Activated CD4-positive, alpha-beta memory T cell treated with anti-CD3 and anti-CD28 coated beads, Interleukin-2, amount 10 ng/mL, durations not matched to agents 7 days and 5 days (primary cell): ENCODE data around the gene EIF1. TPM values are rescaled to one million over a fixed set of nuclear protein-coding genes. Genes with fewer than 3 reads are reported as not detected.
"Not testable (repeated sequence)": the region's sequence is repeated elsewhere in the genome, so short reads cannot be mapped to it uniquely, and the experiment has no call there.

Experiments
- CTCF ChIA-PET: fragments of 350-600 bp; sonication (Branson Sonifier 250); formaldehyde crosslinking; loops from one replicate; lab custom pipeline; 2021; ENCODE audit warnings: antibody characterized with exemption, inconsistent platforms; lab: Charles Lee
- POLR2A ChIA-PET: fragments of 350-600 bp; sonication (Branson Sonifier 250); formaldehyde crosslinking; loops from one replicate; lab custom pipeline; 2021; ENCODE audit warnings: antibody characterized with exemption; lab: Charles Lee
- DNase-seq: peaks from one replicate; pipeline ENCODE4 v3.0.0-alpha.2; 2020
- H3K27ac Mint-ChIP-seq: one replicate; pipeline ENCODE4 v1.8.0; 2021; ENCODE audit warnings: mild to moderate bottlenecking, mixed read lengths
- H3K27me3 Mint-ChIP-seq: one replicate; pipeline ENCODE4 v1.8.0; 2021; ENCODE audit warnings: mixed read lengths
- H3K36me3 Mint-ChIP-seq: one replicate; pipeline ENCODE4 v1.8.0; 2021; ENCODE audit warnings: low read depth, mixed read lengths
- H3K4me1 Mint-ChIP-seq: one replicate; pipeline ENCODE4 v1.8.0; 2021; ENCODE audit warnings: mixed read lengths
- H3K4me3 Mint-ChIP-seq: one replicate; pipeline ENCODE4 v1.8.0; 2021; ENCODE audit warnings: mild to moderate bottlenecking, mixed read lengths
- H3K9me3 Mint-ChIP-seq: one replicate; pipeline ENCODE4 v1.8.0; 2021; ENCODE audit warnings: mixed read lengths
- total RNA-seq, 2 experiments: library from RNA; stranded (reverse); gene quantifications; one replicate each; pipeline ENCODE4 v1.2.3, GENCODE V29; 2021

The EIF1 gene
- total RNA-seq, 2 experiments from 2014 or later: 933 to 950 TPM

- peaks cover 4% of the 10 kb centered on the region for H3K36me3 Mint-ChIP-seq
- CTCF ChIA-PET: interaction anchor here (0.5 to 17.1 kb wide), 3 partner anchors 11 to 1150 kb away, joined by 3 to 395 read pairs (median 3); no protein-coding TSS in a partner anchor
- no peaks in the 10 kb centered on the region for H3K27me3 Mint-ChIP-seq
- H3K4me1 Mint-ChIP-seq: peaks cover 38% of the 10 kb centered on the region
- H3K9me3 Mint-ChIP-seq: no peaks in the 10 kb centered on the region
- peak overlapping the region; percentile 51 for H3K27ac Mint-ChIP-seq
- POLR2A ChIA-PET: no interaction called here
- DNase-seq: no peak
- no peak overlapping the region for H3K4me3 Mint-ChIP-seq
Observed at GRCh38 chr17:41684035-41684434, 4.7 kb upstream of the EIF1 start.

GRCh38 chr17:41685753-41686152, 2.9 kb upstream of the EIF1 start:
- not testable (repeated sequence) for H3K27ac Mint-ChIP-seq
- CTCF ChIA-PET: interaction anchor here (17.1 kb wide), 1 partner anchor 19 kb away, joined by 395 read pairs; no protein-coding TSS in a partner anchor

GRCh38 chr17:41686281-41686680, 2.4 kb upstream of the EIF1 start:
- ChIA-PET CTCF (interaction anchor here (17.1 kb wide), 1 partner anchor 19 kb away, joined by 395 read pairs; no protein-coding TSS in a partner anchor), POLR2A (interaction anchor here (6.7 kb wide), 1 partner anchor 19 kb away, joined by 220 read pairs; no protein-coding TSS in a partner anchor)
- H3K9me3 Mint-ChIP-seq: no peaks in the 10 kb centered on the region
- H3K4me3 Mint-ChIP-seq: no peak overlapping the region
- peaks cover 38% of the 10 kb centered on the region for H3K4me1 Mint-ChIP-seq
- H3K27ac Mint-ChIP-seq: no peak overlapping the region
- H3K36me3 Mint-ChIP-seq: peaks cover 26% of the 10 kb centered on the region
- no peaks in the 10 kb centered on the region for H3K27me3 Mint-ChIP-seq
- DNase-seq: no peak

More at GRCh38 chr17:41685753-41686152, 2.9 kb upstream of the EIF1 start:
- POLR2A ChIA-PET, H3K4me3 Mint-ChIP-seq, H3K9me3 Mint-ChIP-seq, DNase-seq, H3K27me3 Mint-ChIP-seq: not testable (repeated sequence)
- peaks cover 21% of the 10 kb centered on the region for H3K36me3 Mint-ChIP-seq
- peaks cover 34% of the 10 kb centered on the region for H3K4me1 Mint-ChIP-seq

GRCh38 chr17:41687828-41688640, 651 bp upstream of the EIF1 start:
- H3K4me1 Mint-ChIP-seq: peaks cover 39% of the 10 kb centered on the region
- DNase-seq: peak; percentile 67
- H3K36me3 Mint-ChIP-seq: peaks cover 44% of the 10 kb centered on the region
- no peaks in the 10 kb centered on the region for H3K9me3 Mint-ChIP-seq
- ChIA-PET POLR2A (interaction anchor here (0.6 to 6.9 kb wide), 34 partner anchors 9 to 1470 kb away, joined by 3 to 494 read pairs (median 6); partner anchors contain the start of genes ACLY, CCR7, CNP and DHX58), CTCF (interaction anchor here (0.9 to 17.1 kb wide), 10 partner anchors 9 to 869 kb away, joined by 3 to 395 read pairs (median 8); partner anchors contain the start of genes ACLY and P3H4)
- no peaks in the 10 kb centered on the region for H3K27me3 Mint-ChIP-seq
- H3K27ac Mint-ChIP-seq: peak overlapping the region; percentile 98
- H3K4me3 Mint-ChIP-seq: peak overlapping the region; percentile 88

GRCh38 chr17:41689497-41690299, 1.0 kb downstream of the EIF1 start:
- Mint-ChIP-seq H3K9me3 (no peaks in the 10 kb centered on the region), H3K27ac (peak overlapping the region; percentile 98), H3K36me3 (peaks cover 57% of the 10 kb centered on the region), H3K4me3 (peak overlapping the region; percentile 88), H3K27me3 (no peaks in the 10 kb centered on the region), H3K4me1 (peaks cover 39% of the 10 kb centered on the region)
- ChIA-PET POLR2A (interaction anchor here (0.5 to 6.9 kb wide), 48 partner anchors 10 to 1471 kb away, joined by 3 to 494 read pairs (median 5); partner anchors contain the start of genes ACLY, CCR7, CNP and DHX58), CTCF (interaction anchor here (0.5 to 17.1 kb wide), 12 partner anchors 10 to 871 kb away, joined by 3 to 395 read pairs (median 7); partner anchors contain the start of gene ACLY)
- peak; percentile 61 for DNase-seq

- ChIA-PET CTCF (interaction anchor here (0.5 to 17.1 kb wide), 6 partner anchors 10 to 231 kb away, joined by 3 to 395 read pairs (median 7); no protein-coding TSS in a partner anchor), POLR2A (interaction anchor here (0.9 to 6.9 kb wide), 16 partner anchors 12 to 1488 kb away, joined by 3 to 494 read pairs (median 6); partner anchors contain the start of genes DHX58, DNAJC7, FKBP10 and JUP)
- Mint-ChIP-seq H3K27me3 (no peaks in the 10 kb centered on the region), H3K36me3 (peaks cover 60% of the 10 kb centered on the region), H3K4me1 (peaks cover 39% of the 10 kb centered on the region), H3K9me3 (no peaks in the 10 kb centered on the region), H3K27ac (peak overlapping the region; percentile 98), H3K4me3 (peak overlapping the region; percentile 88)
- no peak for DNase-seq
Observed at GRCh38 chr17:41690497-41690896, 1.8 kb downstream of the EIF1 start.

GRCh38 chr17:41691031-41691777, 2.5 kb downstream of the EIF1 start:
- ChIA-PET CTCF (interaction anchor here (0.6 to 17.1 kb wide), 3 partner anchors 13 to 376 kb away, joined by 3 to 395 read pairs (median 172); no protein-coding TSS in a partner anchor), POLR2A (interaction anchor here (0.9 to 6.9 kb wide), 15 partner anchors 11 to 1670 kb away, joined by 3 to 494 read pairs (median 4); partner anchors contain the start of genes FKBP10, JUP, KLHL11 and P3H4)
- no peak for DNase-seq
- Mint-ChIP-seq H3K9me3 (no peaks in the 10 kb centered on the region), H3K27me3 (no peaks in the 10 kb centered on the region), H3K4me3 (peak overlapping the region; percentile 88), H3K36me3 (peaks cover 62% of the 10 kb centered on the region), H3K27ac (peak overlapping the region; percentile 98), H3K4me1 (peaks cover 43% of the 10 kb centered on the region)

- H3K27ac Mint-ChIP-seq: peak overlapping the region; percentile 56
- H3K4me3 Mint-ChIP-seq: no peak overlapping the region
- CTCF ChIA-PET: interaction anchor here (0.7 to 1.1 kb wide), 3 partner anchors 27 to 212 kb away, joined by 3 to 5 read pairs (median 4); no protein-coding TSS in a partner anchor
- peaks cover 62% of the 10 kb centered on the region for H3K36me3 Mint-ChIP-seq
- H3K27me3 Mint-ChIP-seq: no peaks in the 10 kb centered on the region
- H3K4me1 Mint-ChIP-seq: peaks cover 41% of the 10 kb centered on the region
- no peaks in the 10 kb centered on the region for H3K9me3 Mint-ChIP-seq
- POLR2A ChIA-PET: interaction anchor here (0.6 to 6.9 kb wide), 11 partner anchors 12 to 1475 kb away, joined by 3 to 494 read pairs (median 3); partner anchors contain the start of genes GAST and P3H4
- DNase-seq: no peak
Observed at GRCh38 chr17:41692722-41693521, 4.2 kb downstream of the EIF1 start.

GRCh38 chr17:41695134-41695661, 6.5 kb downstream of the EIF1 start:
- no peak overlapping the region for H3K4me3 Mint-ChIP-seq
- DNase-seq: no peak
- H3K9me3 Mint-ChIP-seq: no peaks in the 10 kb centered on the region
- CTCF ChIA-PET: interaction anchor here (1.2 to 2.3 kb wide), 11 partner anchors 9 to 433 kb away, joined by 3 to 31 read pairs (median 6); partner anchors contain the start of genes ODAD4 and P3H4
- POLR2A ChIA-PET: interaction anchor here (1.0 to 2.0 kb wide), 6 partner anchors 14 to 223 kb away, joined by 3 to 24 read pairs (median 4); partner anchors contain the start of genes ACLY and P3H4
- H3K4me1 Mint-ChIP-seq: peaks cover 33% of the 10 kb centered on the region
- H3K27ac Mint-ChIP-seq: no peak overlapping the region
- H3K36me3 Mint-ChIP-seq: peaks cover 47% of the 10 kb centered on the region
- H3K27me3 Mint-ChIP-seq: no peaks in the 10 kb centered on the region

- no peaks in the 10 kb centered on the region for H3K27me3 Mint-ChIP-seq
- ChIA-PET CTCF (interaction anchor here (0.7 to 2.3 kb wide), 18 partner anchors 8 to 432 kb away, joined by 3 to 31 read pairs (median 6); partner anchors contain the start of genes JUP, KLHL11, ODAD4 and P3H4), POLR2A (interaction anchor here (0.7 to 2.0 kb wide), 8 partner anchors 15 to 322 kb away, joined by 3 to 24 read pairs (median 4); partner anchors contain the start of genes ACLY, DNAJC7 and P3H4)
- H3K36me3 Mint-ChIP-seq: peaks cover 37% of the 10 kb centered on the region
- H3K4me1 Mint-ChIP-seq: peaks cover 24% of the 10 kb centered on the region
- no peaks in the 10 kb centered on the region for H3K9me3 Mint-ChIP-seq
- H3K4me3 Mint-ChIP-seq: no peak overlapping the region
- no peak overlapping the region for H3K27ac Mint-ChIP-seq
- DNase-seq: peak; percentile 81
Observed at GRCh38 chr17:41695954-41696757, 7.5 kb downstream of the EIF1 start.
